IMR-90 (cell line): ENCODE results near the gene SMIM44. TPM values are rescaled to one million over a fixed set of nuclear protein-coding genes. Genes with fewer than 3 reads are reported as not detected.

ENCODE experiments used
- ATAC-seq: fragments of 200-7000 bp; cut with Tn5 transposase; 2 replicates; pipeline ENCODE4 v1.9.1; 2020; ENCODE audit warnings: low read depth, mild to moderate bottlenecking, moderate library complexity
- BruUV-seq: library from RNA; stranded (reverse); fragments of 400-500 nt; replicated peaks from 2 replicates; lab custom pipeline; 2021; lab: Mats Ljungman, UMichigan
- CTCF ChIA-PET: fragments of 300-600 bp; formaldehyde crosslinking; extraction: SDS; loops from one replicate; lab custom pipeline; 2021; ENCODE audit warnings: antibody characterized with exemption; lab: Yijun Ruan, JAX
- POLR2A ChIA-PET: fragments of 300-600 bp; sonication (Branson Sonifier 250); formaldehyde crosslinking; loops from one replicate; lab custom pipeline; 2022; ENCODE audit warnings: antibody characterized with exemption; ENCODE audit not compliant: unreplicated experiment; lab: Charles Lee
- DNase-seq: peaks from one replicate; pipeline ENCODE4 v3.0.0; 2013
- H2AFZ ChIP-seq: replicated peaks from 2 replicates; pipeline ENCODE3; 2013; ENCODE audit warnings: low read length, mild to moderate bottlenecking; ENCODE audit not compliant: poor library complexity
- H2AK5ac ChIP-seq: 2 replicates; pipeline ENCODE4 v1.6.1; 2013; ENCODE audit warnings: low read depth, low read length, inconsistent platforms
- H2AK9ac ChIP-seq: replicated peaks from 2 replicates; pipeline ENCODE3; 2013; ENCODE audit warnings: mild to moderate bottlenecking, low read depth, low read length, moderate library complexity; ENCODE audit not compliant: poor library complexity
- H2BK120ac ChIP-seq: 2 replicates; pipeline ENCODE4 v1.6.1; 2013; ENCODE audit warnings: low read depth, low read length, inconsistent platforms
- H2BK15ac ChIP-seq: 3 replicates; pipeline ENCODE4 v1.6.1; 2013; ENCODE audit warnings: low read depth, low read length, inconsistent platforms
- H2BK20ac ChIP-seq: 2 replicates; pipeline ENCODE4 v1.6.1; 2013; ENCODE audit warnings: low read depth, mild to moderate bottlenecking, inconsistent platforms, low read length, moderate library complexity
- H2BK5ac ChIP-seq: 2 replicates; pipeline ENCODE4 v1.6.1; 2013; ENCODE audit warnings: mild to moderate bottlenecking, low read depth, low read length, inconsistent platforms; ENCODE audit not compliant: poor library complexity, severe bottlenecking
- H3K14ac ChIP-seq: replicated peaks from 2 replicates; pipeline ENCODE4 v1.6.1; 2013; ENCODE audit warnings: low read depth, low read length, inconsistent platforms
- H3K18ac ChIP-seq: 2 replicates; pipeline ENCODE4 v1.6.1; 2013; ENCODE audit warnings: low read depth, low read length, control low read depth
- H3K23ac ChIP-seq: 2 replicates; pipeline ENCODE4 v1.6.1; 2013; ENCODE audit warnings: low read depth, low read length, inconsistent platforms
- H3K27ac ChIP-seq: 2 replicates; pipeline ENCODE4 v1.5.1; 2013; ENCODE audit warnings: mild to moderate bottlenecking, control low read depth, low read length; ENCODE audit not compliant: insufficient read depth
- H3K27me3 ChIP-seq: 2 replicates; pipeline ENCODE4 v1.6.1; 2013; ENCODE audit warnings: low read length; ENCODE audit not compliant: control insufficient read depth, insufficient read depth
- H3K36me3 ChIP-seq: 2 replicates; pipeline ENCODE4 v1.6.1; 2013; ENCODE audit warnings: low read length, mixed read lengths; ENCODE audit not compliant: control insufficient read depth, insufficient read depth
- H3K4ac ChIP-seq: 2 replicates; pipeline ENCODE4 v1.6.1; 2013; ENCODE audit warnings: low read depth, low read length, inconsistent platforms
- H3K4me1 ChIP-seq: 2 replicates; pipeline ENCODE4 v1.6.1; 2013; ENCODE audit warnings: low read length, mixed read lengths; ENCODE audit not compliant: control insufficient read depth, insufficient read depth
- H3K4me2 ChIP-seq: 2 replicates; pipeline ENCODE4 v1.6.1; 2013; ENCODE audit warnings: low read depth, mild to moderate bottlenecking, control low read depth, low read length, moderate library complexity
- H3K4me3 ChIP-seq: 2 replicates; pipeline ENCODE4 v1.5.1; 2013; ENCODE audit warnings: low read depth, mild to moderate bottlenecking, control low read depth, low read length, moderate library complexity; ENCODE audit not compliant: insufficient read depth
- H3K56ac ChIP-seq: 2 replicates; pipeline ENCODE4 v1.6.1; 2013; ENCODE audit warnings: low read length, inconsistent platforms; ENCODE audit not compliant: insufficient read depth; ENCODE audit errors: extremely low read depth
- H3K79me1 ChIP-seq, 2 experiments: 2 replicates each; pipeline ENCODE4 v1.6.1; 2013; ENCODE audit warnings: low read length in 2 of 2, inconsistent platforms in 1 of 2, low read depth in 1 of 2
- H3K9ac ChIP-seq: 2 replicates; pipeline ENCODE4 v1.6.1; 2013; ENCODE audit warnings: low read depth, low read length, control low read depth
- H3K9me1 ChIP-seq: 2 replicates; pipeline ENCODE4 v1.6.1; 2013; ENCODE audit warnings: low read length, inconsistent platforms; ENCODE audit not compliant: insufficient read depth
- H3K9me3 ChIP-seq: 2 replicates; pipeline ENCODE4 v1.6.1; 2013; ENCODE audit warnings: low read length; ENCODE audit not compliant: control insufficient read depth, insufficient read depth
- H4K20me1 ChIP-seq: 2 replicates; pipeline ENCODE4 v1.6.1; 2013; ENCODE audit warnings: low read length, inconsistent platforms; ENCODE audit not compliant: insufficient read depth
- H4K5ac ChIP-seq: 2 replicates; pipeline ENCODE4 v1.6.1; 2013; ENCODE audit warnings: mild to moderate bottlenecking, low read depth, low read length, control low read depth
- H4K8ac ChIP-seq, 2 experiments: 2 replicates each; pipeline ENCODE4 v1.6.1; 2013; ENCODE audit warnings: low read depth in 2 of 2, low read length in 2 of 2, control low read depth in 1 of 2, inconsistent platforms in 1 of 2
- H4K91ac ChIP-seq: 2 replicates; pipeline ENCODE4 v1.6.1; 2013; ENCODE audit warnings: low read depth, low read length, inconsistent platforms; ENCODE audit not compliant: insufficient read depth
- ELK1 ChIP-seq: fragments of 150-350 bp; IDR thresholded peaks from 2 replicates; pipeline ENCODE4 v1.6.1; 2016; ENCODE audit warnings: low read depth, mild to moderate bottlenecking, low read length, moderate library complexity, borderline replicate concordance
- FOS ChIP-seq: fragments of 150-350 bp; IDR thresholded peaks from 2 replicates; pipeline ENCODE4 v1.6.1; 2016; ENCODE audit warnings: low read depth, low read length
- MAZ ChIP-seq: IDR thresholded peaks from 2 replicates; pipeline ENCODE4 v1.6.1; 2012; ENCODE audit warnings: low read depth, mild to moderate bottlenecking, low read length, improper control_type of control experiment, moderate library complexity, borderline replicate concordance
- RAD21 ChIP-seq: IDR thresholded peaks from 2 replicates; pipeline ENCODE4 v1.6.1; 2012; ENCODE audit warnings: low read length, improper control_type of control experiment
- SMC3 ChIP-seq: fragments of 150-350 bp; IDR thresholded peaks from 2 replicates; pipeline ENCODE4 v1.6.1; 2016; ENCODE audit warnings: low read depth, mild to moderate bottlenecking, antibody characterized with exemption, low read length, moderate library complexity
- WGBS, 2 experiments: methylation state at CpG; one replicate each; pipeline versions ENCODE4 v1.1.5 to v1.1.7; 2013; ENCODE audit warnings: missing lambda C conversion rate in 2 of 2; ENCODE audit not compliant: insufficient read length in 1 of 2; ENCODE audit errors: extremely low coverage in 2 of 2; 5-methylcytosine and 5-hydroxymethylcytosine counted together
- dilution Hi-C: fragments of 300-500 bp; cut with HindIII; formaldehyde crosslinking; loops from one replicate; pipeline ENCODE4 v1.14.3; 2018; ENCODE audit warnings: low sequenced_read_pairs; ENCODE audit not compliant: unreplicated experiment
- in situ Hi-C: fragments of 300-500 bp; cut with MboI; formaldehyde crosslinking; loops from 3 replicates; pipeline ENCODE4 v1.14.3; 2019; ENCODE audit warnings: low sequenced_read_pairs, inconsistent platforms, mixed read lengths
- intact Hi-C: fragments of 100-400 bp; cut with micrococcal nuclease; formaldehyde crosslinking; loops from 2 replicates; pipeline ENCODE4 v1.10.0; 2022
- polyA plus RNA-seq, 3 experiments: library from polyadenylated mRNA; depleted of rRNA; stranded (reverse); fragments of >200 nt; gene quantifications; 2 replicates each; pipeline ENCODE4 v1.2.3, GENCODE V29; 2012; ENCODE audit warnings: low replicate concordance in 1 of 3
- total RNA-seq: library from RNA; depleted of rRNA; stranded (reverse); fragments of >200 nt; gene quantifications from 2 replicates; pipeline ENCODE4 v1.2.3, GENCODE V29; 2012

SMIM44 gene
- total and polyA plus RNA-seq, 2 of the 4 experiments (the other 2 are of a cell fraction), result not detected

- Histone ChIP-seq H2BK120ac (no peak overlapping the region), H2BK15ac (no peak overlapping the region), H3K27ac (no peak overlapping the region), H2BK5ac (no peak overlapping the region), H3K79me1 (peaks cover 0 to 26% of the 10 kb centered on the region in 2 experiments; a peak in 3 of 4 replicates), H3K56ac (no peak overlapping the region), H3K14ac (no peak overlapping the region), H4K91ac (no peak overlapping the region), H3K18ac (no peak overlapping the region), H3K27me3 (no peaks in the 10 kb centered on the region), H3K9me3 (no peaks in the 10 kb centered on the region), H3K9ac (no peak overlapping the region), H4K20me1 (peaks cover 17% of the 10 kb centered on the region), H2BK20ac (no peak overlapping the region), H3K36me3 (peaks cover 15% of the 10 kb centered on the region), H3K9me1 (no peaks in the 10 kb centered on the region), H4K8ac (no peak overlapping the region), H2AK9ac (no peak overlapping the region), H3K23ac (no peak overlapping the region), H2AK5ac (no peak overlapping the region), H3K4me3 (no peak overlapping the region), H3K4me2 (no peak overlapping the region), H3K4me1 (no peaks in the 10 kb centered on the region), H4K5ac (no peak overlapping the region), H3K4ac (no peak overlapping the region), H2AFZ (no peak overlapping the region)
- intact Hi-C loops (no loop called here), in situ Hi-C loops (no loop called here), dilution Hi-C loops (no loop called here)
- no peak for ATAC-seq
- no TSS peak for BruUV-seq
- ChIA-PET POLR2A (no interaction called here), CTCF (no interaction called here)
- TF ChIP-seq SMC3, result no peak
- no peak for TF ChIP-seq ELK1
- no peak for TF ChIP-seq RAD21
- TF ChIP-seq FOS, result no peak
- no peak for TF ChIP-seq MAZ
- WGBS, 2 experiments, result 94% methylated on average over 6 of the region's 10 CpGs; no CpG with 5 or more reads in 1 of the 2 experiments
- no peak for DNase-seq
These were observed 15.6 kb downstream of the SMIM44 start for GRCh38 chr19:3467437-3468198.
